DND-41 (cell line): ENCODE results near the gene PITPNC1.
"Not testable (repeated sequence)": the region's sequence is repeated elsewhere in the genome, so short reads cannot be mapped to it uniquely, and the experiment has no call there.

ENCODE experiments used
- CTCF ChIP-seq: IDR thresholded peaks from 2 replicates; pipeline ENCODE4 v1.5.1; 2012; ENCODE audit warnings: borderline replicate concordance, low read length, moderate library complexity, mild to moderate bottlenecking; ENCODE audit not compliant: poor library complexity, severe bottlenecking; ENCODE audit errors: extremely low read depth
- EZH2 ChIP-seq: IDR thresholded peaks from 3 replicates; pipeline ENCODE4 v1.6.1; 2012; ENCODE audit warnings: borderline replicate concordance, low read depth, mild to moderate bottlenecking, moderate library complexity, low read length, inconsistent platforms; ENCODE audit not compliant: severe bottlenecking

- TF ChIP-seq EZH2, CTCF: not testable (repeated sequence)
Observed at GRCh38 chr17:67422296-67422695, 45.2 kb downstream of the PITPNC1 start.
